NOMO-1 treated with dmso at 0.1 percent for 144 hours (cell line): Measurements from ENCODE around the gene CTBP1.
A peak's percentile ranks its signal among the peaks of the same experiment; 100 is the strongest.

Experiments used
- DNase-seq: peaks from one replicate; lab custom pipeline; 2025; ENCODE audit not compliant: unreplicated experiment; lab: John Stamatoyannopoulos, UW

CTBP1 gene

GRCh38 chr4:1250921-1251772 is 2.2 kb upstream of the CTBP1 start:
- no peak for DNase-seq

- no peak for DNase-seq
These were observed 1.5 kb upstream of the CTBP1 start for GRCh38 chr4:1250527-1250812.

GRCh38 chr4:1249731-1250526 is 999 bp upstream of the CTBP1 start:
- no peak for DNase-seq

GRCh38 chr4:1249148-1249730 is 309 bp upstream of the CTBP1 start:
- peak; percentile 54 for DNase-seq

- DNase-seq, result no peak
These were observed 1.1 kb downstream of the CTBP1 start for GRCh38 chr4:1247864-1248244.

GRCh38 chr4:1246901-1247863 is 1.7 kb downstream of the CTBP1 start:
- DNase-seq, result peak; percentile 16

GRCh38 chr4:1246111-1246881 is 2.6 kb downstream of the CTBP1 start:
- DNase-seq, result no peak

GRCh38 chr4:1245481-1246051 is 3.4 kb downstream of the CTBP1 start:
- DNase-seq, result no peak

GRCh38 chr4:1244978-1245471 is 3.9 kb downstream of the CTBP1 start:
- DNase-seq, result no peak

GRCh38 chr4:1244081-1244977 is 4.6 kb downstream of the CTBP1 start:
- DNase-seq, result no peak

- DNase-seq, result no peak
These were observed 5.4 kb downstream of the CTBP1 start for GRCh38 chr4:1243451-1244080.

GRCh38 chr4:1242506-1243450 is 6.2 kb downstream of the CTBP1 start:
- DNase-seq, result no peak

GRCh38 chr4:1241936-1242505 is 6.9 kb downstream of the CTBP1 start:
- no peak for DNase-seq

- no peak for DNase-seq
These were observed 7.4 kb downstream of the CTBP1 start for GRCh38 chr4:1241466-1241935.

GRCh38 chr4:1240721-1241465 is 8.0 kb downstream of the CTBP1 start:
- DNase-seq, result no peak

- DNase-seq, result no peak
These were observed 9.0 kb downstream of the CTBP1 start for GRCh38 chr4:1239950-1240307.
